Renal cortex interstitium (tissue), 11 donors: ENCODE results near the gene TRIM61. TPM values are rescaled to one million over a fixed set of nuclear protein-coding genes. Genes with fewer than 3 reads are reported as not detected.
"Not testable (repeated sequence)": the region's sequence is repeated elsewhere in the genome, so short reads cannot be mapped to it uniquely, and the experiment has no call there.

Experiments used
- DNase-seq, 11 donors: peaks; one replicate each; pipeline ENCODE4 v3.0.0-alpha.2; 2013; ENCODE audit warnings: low read depth in 9 of 11, low spot score in 4 of 11; ENCODE audit errors: extremely low read depth in 1 of 11
- polyA plus RNA-seq, 3 donors: library from polyadenylated mRNA; unstranded; fragments of 120-200 nt; gene quantifications; one replicate each; pipeline ENCODE4 v1.2.1, GENCODE V29; 2013; ENCODE audit not compliant: insufficient read length in 3 of 3

The TRIM61 gene
- polyA plus RNA-seq, 3 donors, result 2.8 to 3.9 (median 2.9) TPM

DNA sequence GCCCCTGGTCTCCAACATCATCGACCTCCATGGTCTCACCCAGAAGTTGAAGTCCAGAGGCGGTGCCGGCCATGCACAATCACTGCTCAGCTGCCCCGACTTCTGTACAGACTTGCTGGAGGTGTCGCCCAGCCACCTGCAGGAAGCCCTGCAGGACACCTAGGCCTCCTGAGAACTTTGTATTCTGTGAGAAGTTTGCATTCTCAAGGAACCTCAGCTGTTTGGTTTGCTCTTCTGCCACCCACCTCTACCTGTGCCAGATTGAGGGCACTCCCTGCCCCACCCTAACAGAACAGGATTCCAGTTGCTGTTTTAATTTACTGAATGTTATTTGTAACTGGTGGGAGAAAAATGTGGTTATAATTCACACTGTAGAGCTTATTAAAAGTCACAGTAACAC is 46.8 kb downstream of the TRIM61 start:
- no peak for DNase-seq

GRCh38 chr4:164927101-164927500 is 50.4 kb downstream of the TRIM61 start:
- DNase-seq, result not testable (repeated sequence)

GRCh38 chr4:164926301-164926700 is 51.2 kb downstream of the TRIM61 start:
- no peak for DNase-seq

GRCh38 chr4:164924670-164925238 is 52.7 kb downstream of the TRIM61 start:
- no peak for DNase-seq

- no peak for DNase-seq
These were observed 58.5 kb downstream of the TRIM61 start for GRCh38 chr4:164918956-164919355.

Other genes with a start within 250 kb of the TRIM61 start
- gene SMIM31, start 223.5 kb downstream of the TRIM61 start, polyA plus RNA-seq, result under 1 TPM; 0.21 to 0.70 (median 0.29) TPM
- 10 to 100 TPM; 10.2 to 11.7 (median 10.3) TPM for gene APELA, start 100.5 kb downstream of the TRIM61 start, polyA plus RNA-seq
- gene TRIM60, start 54.3 kb upstream of the TRIM61 start, polyA plus RNA-seq, result under 1 TPM in 1 of 3 donors, not detected in 2; 0.09 TPM
- under 1 TPM in 2 of 3 donors, not detected in 1; 0.06 to 0.11 TPM for gene TRIM75, start 76.2 kb upstream of the TRIM61 start, polyA plus RNA-seq
- gene TMEM192, start 135.2 kb upstream of the TRIM61 start, polyA plus RNA-seq, result 10 to 100 TPM; 30.4 to 36.7 (median 33.3) TPM
- 10 to 100 TPM; 17.9 to 22.8 (median 22.3) TPM for gene KLHL2, start 229.9 kb upstream of the TRIM61 start, polyA plus RNA-seq